HUES6 (cell line): Measurements from ENCODE around the gene ALMS1.
"Not testable (repeated sequence)": the region's sequence is repeated elsewhere in the genome, so short reads cannot be mapped to it uniquely, and the experiment has no call there.

Experiments
- H3K27ac ChIP-seq: 2 replicates; pipeline ENCODE4 v1.7.0; 2013; ENCODE audit warnings: low read depth, mild to moderate bottlenecking, low read length, inconsistent platforms
- H3K27me3 ChIP-seq: 2 replicates; pipeline ENCODE4 v1.6.1; 2013; ENCODE audit warnings: low read length; ENCODE audit not compliant: control insufficient read depth, insufficient read depth
- H3K36me3 ChIP-seq: 2 replicates; pipeline ENCODE4 v1.6.1; 2013; ENCODE audit warnings: low read length; ENCODE audit not compliant: control insufficient read depth, insufficient read depth
- H3K4me1 ChIP-seq: 2 replicates; pipeline ENCODE4 v1.6.1; 2013; ENCODE audit warnings: low read length; ENCODE audit not compliant: control insufficient read depth, insufficient read depth
- H3K4me3 ChIP-seq: 2 replicates; pipeline ENCODE4 v1.5.1; 2013; ENCODE audit warnings: low read depth, low read length
- H3K9ac ChIP-seq: one replicate; pipeline ENCODE4 v1.6.1; 2013; ENCODE audit warnings: mild to moderate bottlenecking, low read length
- H3K9me3 ChIP-seq: 2 replicates; pipeline ENCODE4 v1.6.1; 2013; ENCODE audit warnings: low read depth, low read length; ENCODE audit not compliant: control insufficient read depth, insufficient read depth

Gene ALMS1

GRCh38 chr2:73510470-73510869 is 124.8 kb downstream of the ALMS1 start:
- not testable (repeated sequence) for H3K9me3 ChIP-seq, H3K4me3 ChIP-seq, H3K36me3 ChIP-seq, H3K27ac ChIP-seq, H3K4me1 ChIP-seq, H3K9ac ChIP-seq, H3K27me3 ChIP-seq

- H3K36me3 ChIP-seq = peaks cover 11% of the 10 kb centered on the region
- H3K4me1 ChIP-seq = no peaks in the 10 kb centered on the region
- H3K9ac ChIP-seq = no peak overlapping the region
- H3K27ac ChIP-seq = no peak overlapping the region
- H3K9me3 ChIP-seq = no peaks in the 10 kb centered on the region; the same call in none of the 2 replicates
- H3K4me3 ChIP-seq = no peak overlapping the region
- no peaks in the 10 kb centered on the region for H3K27me3 ChIP-seq
These were observed 130.4 kb downstream of the ALMS1 start for GRCh38 chr2:73516033-73516432.

- peaks cover 58% of the 10 kb centered on the region for H3K9me3 ChIP-seq
These were observed 143.1 kb downstream of the ALMS1 start for GRCh38 chr2:73528688-73529087.

GRCh38 chr2:73530773-73531172 is 145.1 kb downstream of the ALMS1 start:
- H3K4me1 ChIP-seq = not testable (repeated sequence)

More at GRCh38 chr2:73528688-73529087, 143.1 kb downstream of the ALMS1 start:
- H3K36me3 ChIP-seq = peaks cover 31% of the 10 kb centered on the region
- no peaks in the 10 kb centered on the region for H3K27me3 ChIP-seq
- H3K4me3 ChIP-seq = no peak overlapping the region
- H3K4me1 ChIP-seq = no peaks in the 10 kb centered on the region
- H3K9ac ChIP-seq = no peak overlapping the region
- no peak overlapping the region for H3K27ac ChIP-seq

GRCh38 chr2:73532381-73532780 is 146.7 kb downstream of the ALMS1 start:
- Histone ChIP-seq H3K9ac (no peak overlapping the region), H3K36me3 (peaks cover 58% of the 10 kb centered on the region), H3K9me3 (peaks cover 46% of the 10 kb centered on the region), H3K27ac (no peak overlapping the region), H3K4me1 (no peaks in the 10 kb centered on the region), H3K4me3 (no peak overlapping the region), H3K27me3 (no peaks in the 10 kb centered on the region)

More at GRCh38 chr2:73530773-73531172, 145.1 kb downstream of the ALMS1 start:
- H3K27me3 ChIP-seq, H3K4me3 ChIP-seq, H3K9ac ChIP-seq, H3K27ac ChIP-seq: not testable (repeated sequence)
- peaks cover 48% of the 10 kb centered on the region for H3K9me3 ChIP-seq
- H3K36me3 ChIP-seq = peaks cover 42% of the 10 kb centered on the region

GRCh38 chr2:73536133-73536840 is 150.7 kb downstream of the ALMS1 start:
- H3K9me3 ChIP-seq = peaks cover 32% of the 10 kb centered on the region
- peaks cover 55% of the 10 kb centered on the region for H3K36me3 ChIP-seq
- no peaks in the 10 kb centered on the region for H3K27me3 ChIP-seq
- H3K4me1 ChIP-seq = no peaks in the 10 kb centered on the region
- no peak overlapping the region for H3K27ac ChIP-seq
- no peak overlapping the region for H3K4me3 ChIP-seq
- no peak overlapping the region for H3K9ac ChIP-seq

GRCh38 chr2:73560875-73561274 is 175.2 kb downstream of the ALMS1 start:
- not testable (repeated sequence) for H3K27me3 ChIP-seq, H3K9me3 ChIP-seq, H3K4me3 ChIP-seq, H3K27ac ChIP-seq, H3K9ac ChIP-seq, H3K4me1 ChIP-seq
- peaks cover 19% of the 10 kb centered on the region for H3K36me3 ChIP-seq

- Histone ChIP-seq H3K27me3 (no peaks in the 10 kb centered on the region), H3K9me3 (no peaks in the 10 kb centered on the region), H3K4me1 (peaks cover 5% of the 10 kb centered on the region; the same call in 1 of the 2 replicates), H3K27ac (no peak overlapping the region), H3K9ac (no peak overlapping the region), H3K4me3 (no peak overlapping the region), H3K36me3 (peaks cover 21% of the 10 kb centered on the region)
These were observed 175.8 kb downstream of the ALMS1 start for GRCh38 chr2:73561422-73561821.

GRCh38 chr2:73564986-73565385 is 179.3 kb downstream of the ALMS1 start:
- H3K9ac ChIP-seq = no peak overlapping the region
- no peak overlapping the region for H3K27ac ChIP-seq
- H3K36me3 ChIP-seq = peaks cover 14% of the 10 kb centered on the region
- no peaks in the 10 kb centered on the region for H3K4me1 ChIP-seq
- H3K27me3 ChIP-seq = no peaks in the 10 kb centered on the region
- H3K9me3 ChIP-seq = no peaks in the 10 kb centered on the region
- H3K4me3 ChIP-seq = no peak overlapping the region

- Histone ChIP-seq H3K27me3 (no peaks in the 10 kb centered on the region), H3K27ac (no peak overlapping the region), H3K4me3 (no peak overlapping the region), H3K9ac (no peak overlapping the region), H3K36me3 (peaks cover 8% of the 10 kb centered on the region), H3K9me3 (no peaks in the 10 kb centered on the region), H3K4me1 (no peaks in the 10 kb centered on the region)
These were observed 180.7 kb downstream of the ALMS1 start for GRCh38 chr2:73566288-73566878.

- Histone ChIP-seq H3K4me3 (no peak overlapping the region), H3K9ac (no peak overlapping the region), H3K27ac (no peak overlapping the region), H3K27me3 (no peaks in the 10 kb centered on the region), H3K9me3 (no peaks in the 10 kb centered on the region), H3K36me3 (peaks cover 13% of the 10 kb centered on the region), H3K4me1 (no peaks in the 10 kb centered on the region)
These were observed 189.6 kb downstream of the ALMS1 start for GRCh38 chr2:73575261-73575660.
